Measurements from ENCODE around the gene ASIC4. TPM values are rescaled to one million over a fixed set of nuclear protein-coding genes. Genes with fewer than 3 reads are reported as not detected.

Gene ASIC4
- total RNA-seq, 1 donor from 2014 or later, result 0.32 TPM

- intact Hi-C loops (cut with DNase I), result loop anchor here (5.0 kb wide), 1 partner anchor 49 kb away; no protein-coding TSS in a partner anchor
- no peak for DNase-seq (ENCODE audit: low spot score)
These were observed 12.2 kb downstream of the ASIC4 start for GRCh38 chr2:219526320-219527075.

GRCh38 chr2:219527076-219527394 lies 12.8 kb downstream of the ASIC4 start:
- intact Hi-C loops (cut with DNase I), result loop anchor here (5.0 kb wide), 1 partner anchor 50 kb away; no protein-coding TSS in a partner anchor
- no peak for DNase-seq (ENCODE audit: low spot score)

GRCh38 chr2:219527472-219527871 lies 13.2 kb downstream of the ASIC4 start:
- intact Hi-C loops (cut with DNase I), result loop anchor here (5.0 kb wide), 1 partner anchor 50 kb away; no protein-coding TSS in a partner anchor

GRCh38 chr2:219530048-219530963 lies 16.0 kb downstream of the ASIC4 start:
- intact Hi-C loops (cut with DNase I), result no loop called here

More at GRCh38 chr2:219527472-219527871, 13.2 kb downstream of the ASIC4 start:
- DNase-seq (ENCODE audit: low spot score), result no peak

GRCh38 chr2:219531639-219532377 lies 17.5 kb downstream of the ASIC4 start:
- intact Hi-C loops (cut with DNase I), result no loop called here
- DNase-seq (ENCODE audit: low spot score), result no peak

More at GRCh38 chr2:219530048-219530963, 16.0 kb downstream of the ASIC4 start:
- peak; percentile 95 for DNase-seq (ENCODE audit: low spot score)

GRCh38 chr2:219532378-219532649 lies 18.0 kb downstream of the ASIC4 start:
- DNase-seq (ENCODE audit: low spot score), result no peak
- intact Hi-C loops (cut with DNase I), result no loop called here

- no peak for DNase-seq (ENCODE audit: low spot score)
- intact Hi-C loops (cut with DNase I), result no loop called here
These were observed 19.8 kb downstream of the ASIC4 start for GRCh38 chr2:219533930-219534661.

- no peak for DNase-seq (ENCODE audit: low spot score)
- intact Hi-C loops (cut with DNase I), result no loop called here
These were observed 22.1 kb downstream of the ASIC4 start for GRCh38 chr2:219536425-219536824.

- intact Hi-C loops (cut with DNase I), result no loop called here
- no peak for DNase-seq (ENCODE audit: low spot score)
These were observed 22.7 kb downstream of the ASIC4 start for GRCh38 chr2:219536967-219537366.

- no peak for DNase-seq (ENCODE audit: low spot score)
- intact Hi-C loops (cut with DNase I), result no loop called here
These were observed 23.6 kb downstream of the ASIC4 start for GRCh38 chr2:219537657-219538488.

- intact Hi-C loops (cut with DNase I), result no loop called here
- DNase-seq (ENCODE audit: low spot score), result no peak
These were observed 24.2 kb downstream of the ASIC4 start for GRCh38 chr2:219538504-219538951.

- DNase-seq (ENCODE audit: low spot score), result no peak
- intact Hi-C loops (cut with DNase I), result no loop called here
These were observed 24.9 kb downstream of the ASIC4 start for GRCh38 chr2:219538956-219539788.

GRCh38 chr2:219539926-219540678 lies 25.8 kb downstream of the ASIC4 start:
- no peak for DNase-seq (ENCODE audit: low spot score)
- intact Hi-C loops (cut with DNase I), result no loop called here

GRCh38 chr2:219540784-219541504 lies 26.7 kb downstream of the ASIC4 start:
- intact Hi-C loops (cut with DNase I), result no loop called here
- DNase-seq (ENCODE audit: low spot score), result no peak

- intact Hi-C loops (cut with DNase I), result loop anchor here (2.0 kb wide), 2 partner anchors 55 to 147 kb away; partner anchors contain the start of gene STK11IP
These were observed 27.4 kb downstream of the ASIC4 start for GRCh38 chr2:219541611-219542180.

More at GRCh38 chr2:219541611-219542180, 27.4 kb downstream of the ASIC4 start:
- DNase-seq (ENCODE audit: low spot score), result peak; percentile 86
